Measurements from ENCODE around the gene SPP1.

DNA sequence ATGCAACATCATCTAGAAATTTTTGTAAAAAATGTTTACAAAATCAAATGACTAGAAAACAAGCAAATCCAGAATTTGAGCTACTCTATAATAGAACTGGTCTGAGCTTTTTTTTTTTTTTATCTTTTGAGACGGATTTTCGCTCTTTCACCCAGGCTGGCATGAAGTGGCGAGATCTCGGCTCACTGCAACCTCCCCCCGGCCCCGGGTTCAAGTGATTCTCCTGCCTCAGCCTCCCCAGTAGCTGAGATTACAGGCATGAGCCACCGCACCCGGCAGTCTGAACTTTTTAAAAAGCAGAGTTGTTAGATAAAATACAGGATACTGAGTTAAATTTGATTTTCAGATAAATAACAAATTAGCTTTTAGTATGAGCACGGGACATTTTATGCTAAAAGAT, 11.0 kb downstream of the SPP1 start:
- no peak for TF ChIP-seq EZH2 (IDR thresholded peaks at IDR 0.05)
- no peak for TF ChIP-seq FOXP2 (optimal IDR thresholded peaks at IDR 0.05; ENCODE audit: control extremely low read depth, extremely low read length, insufficient read depth)

Data from SK-N-MC (cell line).